Nephron (organoid): ENCODE data around the gene RPS19.

Source experiments
- H3K27ac Mint-ChIP-seq, 3 experiments: 2 replicates each; pipeline ENCODE4 v1.8.0; 2020; ENCODE audit warnings: mixed read lengths in 3 of 3, mild to moderate bottlenecking in 2 of 3, moderate library complexity in 1 of 3
- H3K27me3 Mint-ChIP-seq: 2 replicates; pipeline ENCODE4 v1.8.0; 2021; ENCODE audit warnings: low read depth, mild to moderate bottlenecking, moderate library complexity, mixed read lengths
- H3K36me3 Mint-ChIP-seq: 2 replicates; pipeline ENCODE4 v1.8.0; 2020; ENCODE audit warnings: low read depth, mixed read lengths
- H3K4me1 Mint-ChIP-seq: 2 replicates; pipeline ENCODE4 v1.8.0; 2020; ENCODE audit warnings: mixed read lengths
- H3K4me3 Mint-ChIP-seq, 3 experiments: 2 replicates each; pipeline ENCODE4 v1.8.0; 2020; ENCODE audit warnings: mild to moderate bottlenecking in 3 of 3, mixed read lengths in 3 of 3, moderate library complexity in 2 of 3
- H3K9me3 Mint-ChIP-seq: 2 replicates; pipeline ENCODE4 v1.8.0; 2020; ENCODE audit warnings: mixed read lengths
- TF ChIP-seq, protein P1 (sequence below), 3 experiments: fragments of 200-600 bp; sonication (generic); IDR thresholded peaks; one replicate each; pipeline ENCODE4 v1.5.0; 2021; ENCODE audit warnings: antibody characterized with exemption in 3 of 3; ENCODE audit not compliant: unreplicated experiment in 3 of 3

The RPS19 gene

GRCh38 chr19:41901707-41902360 is 41.8 kb downstream of the RPS19 start:
- Mint-ChIP-seq H3K4me3 (no peak overlapping the region), H3K4me1 (no peaks in the 10 kb centered on the region), H3K27me3 (no peaks in the 10 kb centered on the region), H3K27ac (no peak overlapping the region), H3K36me3 (peaks cover 61% of the 10 kb centered on the region), H3K9me3 (no peaks in the 10 kb centered on the region)
- TF ChIP-seq, protein P1, sequence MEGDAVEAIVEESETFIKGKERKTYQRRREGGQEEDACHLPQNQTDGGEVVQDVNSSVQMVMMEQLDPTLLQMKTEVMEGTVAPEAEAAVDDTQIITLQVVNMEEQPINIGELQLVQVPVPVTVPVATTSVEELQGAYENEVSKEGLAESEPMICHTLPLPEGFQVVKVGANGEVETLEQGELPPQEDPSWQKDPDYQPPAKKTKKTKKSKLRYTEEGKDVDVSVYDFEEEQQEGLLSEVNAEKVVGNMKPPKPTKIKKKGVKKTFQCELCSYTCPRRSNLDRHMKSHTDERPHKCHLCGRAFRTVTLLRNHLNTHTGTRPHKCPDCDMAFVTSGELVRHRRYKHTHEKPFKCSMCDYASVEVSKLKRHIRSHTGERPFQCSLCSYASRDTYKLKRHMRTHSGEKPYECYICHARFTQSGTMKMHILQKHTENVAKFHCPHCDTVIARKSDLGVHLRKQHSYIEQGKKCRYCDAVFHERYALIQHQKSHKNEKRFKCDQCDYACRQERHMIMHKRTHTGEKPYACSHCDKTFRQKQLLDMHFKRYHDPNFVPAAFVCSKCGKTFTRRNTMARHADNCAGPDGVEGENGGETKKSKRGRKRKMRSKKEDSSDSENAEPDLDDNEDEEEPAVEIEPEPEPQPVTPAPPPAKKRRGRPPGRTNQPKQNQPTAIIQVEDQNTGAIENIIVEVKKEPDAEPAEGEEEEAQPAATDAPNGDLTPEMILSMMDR (IDR thresholded peaks at IDR 0.05; ENCODE audit: unreplicated experiment in 3 of 3): no peak

DNA sequence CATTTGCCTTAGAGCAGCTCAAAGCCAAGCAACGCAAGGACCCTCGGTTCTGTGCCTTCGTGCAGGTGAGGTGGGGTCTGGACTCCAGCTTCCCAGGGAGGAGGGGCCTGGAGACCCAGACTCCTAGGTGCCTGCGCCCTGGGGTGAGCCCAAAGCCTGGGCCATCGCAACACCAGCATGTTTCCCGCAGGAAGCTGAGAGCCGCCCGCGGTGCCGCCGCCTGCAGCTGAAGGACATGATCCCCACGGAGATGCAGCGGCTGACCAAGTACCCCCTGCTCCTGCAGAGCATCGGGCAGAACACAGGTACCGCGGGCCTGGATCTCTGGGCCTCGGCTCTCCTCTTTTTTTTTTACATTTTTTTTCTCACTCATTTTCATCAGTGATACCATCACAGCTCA is 42.5 kb downstream of the RPS19 start:
- Mint-ChIP-seq H3K27me3 (no peaks in the 10 kb centered on the region), H3K9me3 (no peaks in the 10 kb centered on the region), H3K4me3 (no peak overlapping the region), H3K4me1 (no peaks in the 10 kb centered on the region), H3K27ac (no peak overlapping the region), H3K36me3 (peaks cover 62% of the 10 kb centered on the region)
- TF ChIP-seq, protein P1 (IDR thresholded peaks at IDR 0.05; ENCODE audit: unreplicated experiment in 3 of 3): no peak

GRCh38 chr19:41903193-41903953 is 43.3 kb downstream of the RPS19 start:
- peaks cover 55% of the 10 kb centered on the region for H3K36me3 Mint-ChIP-seq

GRCh38 chr19:41904118-41904870 is 44.2 kb downstream of the RPS19 start:
- Mint-ChIP-seq H3K36me3 (peaks cover 48% of the 10 kb centered on the region), H3K9me3 (no peaks in the 10 kb centered on the region), H3K27ac (no peak overlapping the region), H3K4me3 (no peak overlapping the region), H3K4me1 (no peaks in the 10 kb centered on the region), H3K27me3 (peaks cover 3% of the 10 kb centered on the region)
- TF ChIP-seq, protein P1 (IDR thresholded peaks at IDR 0.05; ENCODE audit: unreplicated experiment in 3 of 3): no peak

More at GRCh38 chr19:41903193-41903953, 43.3 kb downstream of the RPS19 start:
- Mint-ChIP-seq H3K4me3 (no peak overlapping the region), H3K27me3 (no peaks in the 10 kb centered on the region), H3K4me1 (no peaks in the 10 kb centered on the region), H3K9me3 (no peaks in the 10 kb centered on the region), H3K27ac (no peak overlapping the region)
- TF ChIP-seq, protein P1 (IDR thresholded peaks at IDR 0.05; ENCODE audit: unreplicated experiment in 3 of 3): no peak

DNA sequence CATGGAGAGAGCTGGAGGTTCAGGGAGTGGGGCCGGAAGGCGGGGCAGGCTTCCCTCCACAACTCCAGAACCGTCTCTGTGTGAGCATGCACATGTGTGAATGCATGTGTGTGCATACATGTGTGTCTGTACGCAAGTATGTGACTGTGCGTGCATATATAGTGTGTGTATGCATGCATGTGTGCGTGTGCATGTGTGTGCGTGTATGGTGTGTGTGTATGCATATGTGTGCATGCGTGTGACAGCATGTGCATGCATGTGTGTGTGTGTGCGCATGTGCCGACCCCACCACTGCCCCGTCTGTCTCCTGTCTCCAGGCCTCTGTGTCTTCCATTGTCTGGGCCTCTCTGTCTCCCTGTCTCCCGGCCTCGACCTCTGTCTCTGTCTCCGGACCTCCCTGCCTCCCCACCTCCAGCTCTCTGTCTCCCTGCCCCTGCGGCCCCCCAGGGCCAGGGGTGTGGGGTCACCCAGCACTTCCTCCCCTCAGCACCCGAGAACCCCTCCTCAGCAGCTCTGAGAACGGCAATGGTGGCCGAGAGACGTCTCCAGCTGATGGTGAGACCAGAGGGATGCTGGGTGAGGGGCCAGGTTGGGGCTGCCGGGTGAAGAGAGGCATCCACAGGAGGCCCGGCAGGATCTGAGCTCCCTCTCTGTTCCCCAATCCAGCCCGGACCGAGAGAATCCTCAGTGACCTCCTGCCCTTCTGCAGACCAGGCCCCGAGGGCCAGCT is 45.4 kb downstream of the RPS19 start:
- Mint-ChIP-seq H3K27ac (no peak overlapping the region), H3K4me3 (no peak overlapping the region)
- TF ChIP-seq, protein P1 (IDR thresholded peaks at IDR 0.05; ENCODE audit: unreplicated experiment in 3 of 3): no peak

More for the DNA sequence above, 45.4 kb downstream of the RPS19 start:
- peaks cover 41% of the 10 kb centered on the region for H3K36me3 Mint-ChIP-seq
- no peaks in the 10 kb centered on the region for H3K9me3 Mint-ChIP-seq
- H3K4me1 Mint-ChIP-seq: no peaks in the 10 kb centered on the region
- H3K27me3 Mint-ChIP-seq: peaks cover 12% of the 10 kb centered on the region
